Nephron progenitor cell (in vitro differentiated cells): Measurements from ENCODE around the gene EFS.
A peak's percentile ranks its signal among the peaks of the same experiment; 100 is the strongest.

Experiments used
- DNase-seq: peaks from one replicate; pipeline ENCODE4 v3.0.0; 2021
- H3K27ac Mint-ChIP-seq: 2 replicates; pipeline ENCODE4 v1.8.0; 2021; ENCODE audit warnings: mild to moderate bottlenecking, moderate library complexity, mixed read lengths
- H3K27me3 Mint-ChIP-seq: 2 replicates; pipeline ENCODE4 v1.8.0; 2021; ENCODE audit warnings: mild to moderate bottlenecking, low read depth, mixed read lengths; ENCODE audit not compliant: poor library complexity
- H3K36me3 Mint-ChIP-seq: 2 replicates; pipeline ENCODE4 v1.8.0; 2021; ENCODE audit warnings: low read depth, mixed read lengths
- H3K4me1 Mint-ChIP-seq: 2 replicates; pipeline ENCODE4 v1.8.0; 2021; ENCODE audit warnings: mixed read lengths
- H3K4me3 Mint-ChIP-seq: 2 replicates; pipeline ENCODE4 v1.8.0; 2021; ENCODE audit warnings: mild to moderate bottlenecking, moderate library complexity, mixed read lengths
- H3K9me3 Mint-ChIP-seq: 2 replicates; pipeline ENCODE4 v1.8.0; 2021; ENCODE audit warnings: mild to moderate bottlenecking, moderate library complexity, mixed read lengths
- TF ChIP-seq, protein P1 (sequence below): fragments of 200-600 bp; sonication (generic); IDR thresholded peaks from 2 replicates; pipeline ENCODE4 v1.5.0; 2021; ENCODE audit warnings: antibody characterized with exemption

EFS gene

DNA sequence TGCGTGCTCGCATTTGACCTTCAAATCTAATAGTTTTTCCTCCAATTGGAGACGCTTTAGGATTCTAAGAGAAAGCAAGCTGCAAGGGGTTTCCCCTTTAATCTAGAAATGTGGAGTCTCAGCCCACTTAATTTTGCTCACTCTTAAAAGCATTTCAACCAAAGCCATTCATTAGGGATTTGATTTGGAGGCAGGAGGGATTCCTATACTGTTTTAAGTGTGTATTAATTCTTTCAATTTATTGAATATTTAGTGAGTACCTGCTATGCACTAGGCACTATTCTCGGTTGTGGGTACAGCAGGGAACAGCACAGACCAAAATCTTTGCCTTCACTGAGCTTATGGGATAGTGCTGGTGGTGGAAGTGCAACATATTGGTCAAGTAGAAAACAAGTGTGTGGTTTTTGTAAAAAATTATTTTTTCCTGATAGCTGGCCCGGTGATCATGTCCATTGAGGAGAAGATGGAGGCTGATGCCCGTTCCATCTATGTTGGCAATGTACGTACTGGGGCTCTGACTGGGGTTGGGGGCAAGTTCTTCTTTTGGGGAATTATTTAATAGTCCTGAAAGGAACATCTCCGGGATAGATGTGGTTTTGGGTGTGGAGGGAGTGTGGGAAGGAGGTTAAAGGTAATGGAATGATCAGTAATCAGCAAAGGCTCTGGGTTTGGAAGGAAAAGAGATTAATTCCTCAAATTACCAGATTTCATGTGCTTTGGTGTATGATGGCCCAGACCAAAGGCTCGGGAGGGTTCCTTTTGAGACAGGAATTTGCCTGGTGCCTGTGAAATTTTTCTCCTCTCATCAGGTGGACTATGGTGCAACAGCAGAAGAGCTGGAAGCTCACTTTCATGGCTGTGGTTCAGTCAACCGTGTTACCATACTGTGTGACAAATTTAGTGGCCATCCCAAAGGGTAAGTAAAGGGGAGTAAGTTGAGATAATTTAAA, 42.1 kb downstream of the EFS start:
- Mint-ChIP-seq H3K36me3 (peaks cover 53% of the 10 kb centered on the region), H3K9me3 (no peaks in the 10 kb centered on the region), H3K27me3 (no peaks in the 10 kb centered on the region), H3K4me1 (peaks cover 54% of the 10 kb centered on the region), H3K27ac (peak overlapping the region; percentile 97), H3K4me3 (peak overlapping the region; percentile 90)
- TF ChIP-seq, protein P1, sequence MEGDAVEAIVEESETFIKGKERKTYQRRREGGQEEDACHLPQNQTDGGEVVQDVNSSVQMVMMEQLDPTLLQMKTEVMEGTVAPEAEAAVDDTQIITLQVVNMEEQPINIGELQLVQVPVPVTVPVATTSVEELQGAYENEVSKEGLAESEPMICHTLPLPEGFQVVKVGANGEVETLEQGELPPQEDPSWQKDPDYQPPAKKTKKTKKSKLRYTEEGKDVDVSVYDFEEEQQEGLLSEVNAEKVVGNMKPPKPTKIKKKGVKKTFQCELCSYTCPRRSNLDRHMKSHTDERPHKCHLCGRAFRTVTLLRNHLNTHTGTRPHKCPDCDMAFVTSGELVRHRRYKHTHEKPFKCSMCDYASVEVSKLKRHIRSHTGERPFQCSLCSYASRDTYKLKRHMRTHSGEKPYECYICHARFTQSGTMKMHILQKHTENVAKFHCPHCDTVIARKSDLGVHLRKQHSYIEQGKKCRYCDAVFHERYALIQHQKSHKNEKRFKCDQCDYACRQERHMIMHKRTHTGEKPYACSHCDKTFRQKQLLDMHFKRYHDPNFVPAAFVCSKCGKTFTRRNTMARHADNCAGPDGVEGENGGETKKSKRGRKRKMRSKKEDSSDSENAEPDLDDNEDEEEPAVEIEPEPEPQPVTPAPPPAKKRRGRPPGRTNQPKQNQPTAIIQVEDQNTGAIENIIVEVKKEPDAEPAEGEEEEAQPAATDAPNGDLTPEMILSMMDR: no peak
- DNase-seq: no peak

DNA sequence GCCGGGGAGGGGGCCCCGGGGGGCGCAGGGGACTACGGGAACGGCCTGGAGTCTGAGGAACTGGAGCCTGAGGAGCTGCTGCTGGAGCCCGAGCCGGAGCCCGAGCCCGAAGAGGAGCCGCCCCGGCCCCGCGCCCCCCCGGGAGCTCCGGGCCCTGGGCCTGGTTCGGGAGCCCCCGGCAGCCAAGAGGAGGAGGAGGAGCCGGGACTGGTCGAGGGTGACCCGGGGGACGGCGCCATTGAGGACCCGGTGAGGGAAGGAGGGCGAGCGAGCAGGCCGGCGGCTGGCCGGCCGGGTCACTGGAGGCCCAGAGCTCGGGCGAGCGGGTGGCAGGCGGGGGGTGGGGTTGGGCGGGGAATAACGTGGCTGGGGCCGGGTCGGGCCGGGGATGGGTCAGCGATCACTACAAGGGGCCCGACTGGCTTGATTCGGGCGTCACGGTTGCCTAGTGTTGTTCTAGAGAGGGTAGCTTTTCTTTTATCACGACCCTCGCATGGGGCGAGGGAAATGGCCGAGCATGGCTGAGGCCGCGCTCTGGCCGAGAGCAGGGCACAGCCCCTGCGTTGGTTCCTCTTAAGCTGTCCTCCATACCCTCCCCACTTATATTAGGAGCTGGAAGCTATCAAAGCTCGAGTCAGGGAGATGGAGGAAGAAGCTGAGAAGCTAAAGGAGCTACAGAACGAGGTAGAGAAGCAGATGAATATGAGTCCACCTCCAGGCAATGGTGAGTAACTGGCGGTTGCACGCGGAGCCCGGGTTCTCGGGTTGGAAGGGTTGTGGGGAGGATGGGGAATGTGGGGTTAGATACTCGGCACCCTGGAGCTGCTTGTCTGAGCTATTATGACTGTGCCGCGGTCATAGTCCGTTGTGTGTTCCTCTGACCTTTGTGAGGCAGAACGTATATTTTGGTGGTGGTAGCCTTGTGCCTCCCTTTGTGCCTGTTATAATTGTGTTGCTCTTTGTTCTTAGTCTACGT, 43.1 kb downstream of the EFS start:
- peak overlapping the region; percentile 90 for H3K4me3 Mint-ChIP-seq
- H3K36me3 Mint-ChIP-seq: peaks cover 56% of the 10 kb centered on the region
- H3K27ac Mint-ChIP-seq: peak overlapping the region; percentile 97
- H3K27me3 Mint-ChIP-seq: no peaks in the 10 kb centered on the region
- TF ChIP-seq, protein P1: no peak
- no peaks in the 10 kb centered on the region for H3K9me3 Mint-ChIP-seq
- peaks cover 54% of the 10 kb centered on the region for H3K4me1 Mint-ChIP-seq
- peak; percentile 60 for DNase-seq

DNA sequence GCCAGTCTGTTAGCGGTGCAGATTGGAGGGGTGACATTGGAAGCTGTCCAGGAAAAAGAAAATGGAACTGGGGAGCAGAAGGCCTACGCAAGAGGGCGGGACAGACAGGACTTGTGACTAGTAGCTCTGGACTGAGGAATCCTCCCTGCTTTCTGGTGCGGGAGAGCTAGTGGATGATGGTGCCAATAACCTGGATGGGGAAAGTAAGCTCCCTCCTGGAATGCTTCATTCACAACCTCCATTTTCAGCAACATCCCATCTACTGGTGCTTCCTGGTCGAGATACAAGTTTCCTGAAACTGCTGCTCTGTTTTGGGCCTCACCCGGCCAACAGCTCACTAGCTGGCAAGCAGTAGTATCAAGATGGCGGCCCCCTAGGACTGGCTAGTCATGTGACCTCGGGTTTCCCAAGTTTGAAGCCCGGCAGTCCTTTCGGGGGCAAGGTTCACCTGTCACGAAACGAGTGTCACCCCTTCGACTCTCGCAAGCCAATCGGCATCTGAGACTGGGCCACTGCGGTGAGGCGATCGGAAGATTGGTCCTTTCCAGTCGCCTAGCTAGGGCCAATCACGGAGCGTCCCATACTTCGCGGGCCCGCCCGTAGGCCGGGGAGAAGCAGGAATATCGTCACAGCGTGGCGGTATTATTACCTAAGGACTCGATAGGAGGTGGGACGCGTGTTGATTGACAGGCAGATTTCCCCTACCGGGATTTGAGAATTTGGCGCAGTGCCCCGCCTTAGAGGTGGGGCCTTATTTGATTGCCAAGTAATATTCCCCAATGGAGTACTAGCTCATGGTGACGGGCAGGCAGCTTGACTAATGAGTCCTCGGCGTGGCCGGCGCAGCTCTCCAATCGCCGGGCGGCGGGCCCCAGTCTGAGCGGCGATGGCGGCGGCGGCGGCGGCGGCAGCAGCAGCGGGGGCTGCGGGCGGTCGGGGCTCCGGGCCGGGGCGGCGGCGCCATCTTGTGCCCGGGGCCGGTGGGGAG, 44.1 kb downstream of the EFS start, which contains the start of gene PABPN1:
Gene PABPN1 (plus strand): TSS at position 874 of the 988 bp plus-strand sequence. CDS start 13 bp downstream, at position 887.
- no peaks in the 10 kb centered on the region for H3K27me3 Mint-ChIP-seq
- peaks cover 57% of the 10 kb centered on the region for H3K36me3 Mint-ChIP-seq
- peak within 1 kb of the TSS; percentile 99 for H3K27ac Mint-ChIP-seq
- H3K4me3 Mint-ChIP-seq: peak within 1 kb of the TSS; percentile 90
- no peaks in the 10 kb centered on the region for H3K9me3 Mint-ChIP-seq
- DNase-seq: peak; percentile 96
- peaks cover 49% of the 10 kb centered on the region for H3K4me1 Mint-ChIP-seq
- TF ChIP-seq, protein P1: no peak

DNA sequence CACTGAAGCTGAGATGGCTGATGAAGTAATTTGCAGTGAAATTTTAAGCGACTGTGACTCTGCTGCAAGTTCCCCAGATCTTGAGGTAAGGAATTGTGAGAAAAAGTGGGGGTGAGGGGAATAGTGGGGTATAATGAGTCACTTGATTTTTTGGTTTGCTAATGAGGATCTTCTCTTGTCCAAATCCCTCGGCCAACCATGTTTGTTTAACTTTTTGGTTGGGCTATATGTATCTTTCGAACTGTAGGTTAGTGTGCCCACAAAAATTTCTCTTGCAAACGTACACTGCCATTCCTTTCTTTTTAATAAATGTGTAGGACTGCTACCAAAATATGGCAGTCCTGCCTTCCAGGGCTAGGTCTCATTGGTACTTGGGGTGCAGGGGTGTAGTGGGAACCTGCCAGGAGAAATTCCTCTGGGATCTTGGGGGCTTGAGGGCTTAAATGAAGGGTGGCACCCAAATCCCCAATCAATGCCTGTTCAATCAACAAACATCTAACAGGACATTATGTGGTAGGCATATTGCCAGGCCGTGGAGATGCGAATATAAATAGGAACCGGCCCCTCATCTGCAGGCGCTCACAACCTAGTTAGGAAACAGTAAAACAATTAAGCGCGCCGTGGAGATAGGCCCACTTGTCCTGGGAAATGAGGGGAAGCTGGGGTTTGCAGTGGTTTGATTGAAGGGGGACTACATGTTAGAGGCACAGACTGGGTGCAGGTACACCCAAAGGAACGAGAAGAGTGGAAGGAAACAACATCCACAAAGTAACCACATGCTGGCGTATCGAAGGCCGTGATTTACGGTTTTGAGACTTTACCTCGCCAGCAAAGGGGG, 45.0 kb downstream of the EFS start:
- Mint-ChIP-seq H3K4me3 (peak overlapping the region; percentile 78), H3K27ac (peak overlapping the region; percentile 99), H3K4me1 (peaks cover 45% of the 10 kb centered on the region), H3K27me3 (no peaks in the 10 kb centered on the region), H3K36me3 (peaks cover 55% of the 10 kb centered on the region), H3K9me3 (no peaks in the 10 kb centered on the region)
- no peak for DNase-seq
- TF ChIP-seq, protein P1: no peak
